T-helper 2 cell treated with Interferon-gamma antibody and Interleukin-4, amounts not matched to agents 5 μg/mL and 100 μg/mL, for 36 hours (primary cell): ENCODE measurements around the gene COL4A6.

Experiments used
- DNase-seq: peaks from one replicate; pipeline ENCODE4 v3.0.0; 2021; ENCODE audit warnings: low spot score
- H3K27ac Mint-ChIP-seq: one replicate; pipeline ENCODE4 v1.8.0; 2021; ENCODE audit warnings: mild to moderate bottlenecking, mixed read lengths
- H3K27me3 Mint-ChIP-seq: one replicate; pipeline ENCODE4 v1.8.0; 2021; ENCODE audit warnings: low read depth, mixed read lengths
- H3K36me3 Mint-ChIP-seq: one replicate; pipeline ENCODE4 v1.8.0; 2021; ENCODE audit warnings: low read depth, mixed read lengths
- H3K4me1 Mint-ChIP-seq: one replicate; pipeline ENCODE4 v1.8.0; 2021; ENCODE audit warnings: low read depth, mixed read lengths
- H3K4me3 Mint-ChIP-seq: one replicate; pipeline ENCODE4 v1.8.0; 2022; ENCODE audit warnings: mild to moderate bottlenecking, moderate library complexity, mixed read lengths
- H3K9me3 Mint-ChIP-seq: one replicate; pipeline ENCODE4 v1.8.0; 2021; ENCODE audit warnings: mixed read lengths

Gene COL4A6

GRCh38 chrX:108261549-108262203, 176.5 kb downstream of the COL4A6 start:
- no peaks in the 10 kb centered on the region for H3K4me1 Mint-ChIP-seq
- no peak for DNase-seq
- H3K9me3 Mint-ChIP-seq: no peaks in the 10 kb centered on the region
- no peak overlapping the region for H3K4me3 Mint-ChIP-seq
- no peaks in the 10 kb centered on the region for H3K36me3 Mint-ChIP-seq
- no peak overlapping the region for H3K27ac Mint-ChIP-seq
- H3K27me3 Mint-ChIP-seq: no peaks in the 10 kb centered on the region

DNA sequence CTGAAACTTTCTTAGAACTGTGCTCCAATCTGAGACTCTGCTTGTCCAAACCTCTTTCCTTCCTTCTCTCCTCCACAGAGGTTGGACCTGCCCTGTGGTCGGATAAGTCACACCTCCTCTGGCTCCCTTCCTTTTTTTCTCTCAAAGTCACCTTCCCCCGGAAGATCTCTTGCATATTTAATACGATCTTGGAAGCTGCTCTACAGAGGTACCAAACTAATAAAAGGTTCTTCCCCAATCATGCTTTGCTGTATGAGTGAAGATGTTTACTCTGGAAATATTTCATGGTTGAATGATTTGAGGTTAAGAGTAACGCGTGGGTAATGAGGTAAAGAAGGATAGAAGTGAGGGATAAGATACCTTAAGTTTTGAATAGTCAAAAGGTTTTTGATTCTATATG, 180.7 kb downstream of the COL4A6 start:
- Mint-ChIP-seq H3K4me3 (no peak overlapping the region), H3K9me3 (no peaks in the 10 kb centered on the region), H3K36me3 (no peaks in the 10 kb centered on the region), H3K27me3 (peaks cover 3% of the 10 kb centered on the region), H3K4me1 (no peaks in the 10 kb centered on the region), H3K27ac (no peak overlapping the region)
- no peak for DNase-seq

DNA sequence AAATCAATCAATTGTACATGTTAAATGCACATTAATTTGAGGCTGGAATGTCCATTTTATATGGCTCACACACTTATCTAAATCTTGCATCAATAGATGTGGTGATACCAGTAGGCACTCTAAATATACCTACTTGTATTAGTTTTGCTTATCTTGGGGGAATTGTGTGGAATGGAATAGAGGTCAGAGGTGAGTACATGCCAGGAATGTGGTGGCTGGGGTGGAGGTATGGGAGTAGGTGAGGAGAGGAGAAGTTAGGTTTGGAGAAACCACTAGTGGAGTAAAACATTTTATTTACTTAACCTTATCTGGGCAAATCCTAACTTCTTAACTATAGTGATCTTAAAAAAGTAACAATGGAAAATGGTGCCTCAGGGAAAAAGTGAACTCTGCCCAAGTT, 183.6 kb downstream of the COL4A6 start:
- Mint-ChIP-seq H3K27me3 (peaks cover 3% of the 10 kb centered on the region), H3K9me3 (no peaks in the 10 kb centered on the region), H3K4me3 (no peak overlapping the region), H3K4me1 (no peaks in the 10 kb centered on the region), H3K27ac (no peak overlapping the region), H3K36me3 (no peaks in the 10 kb centered on the region)
- DNase-seq: no peak

DNA sequence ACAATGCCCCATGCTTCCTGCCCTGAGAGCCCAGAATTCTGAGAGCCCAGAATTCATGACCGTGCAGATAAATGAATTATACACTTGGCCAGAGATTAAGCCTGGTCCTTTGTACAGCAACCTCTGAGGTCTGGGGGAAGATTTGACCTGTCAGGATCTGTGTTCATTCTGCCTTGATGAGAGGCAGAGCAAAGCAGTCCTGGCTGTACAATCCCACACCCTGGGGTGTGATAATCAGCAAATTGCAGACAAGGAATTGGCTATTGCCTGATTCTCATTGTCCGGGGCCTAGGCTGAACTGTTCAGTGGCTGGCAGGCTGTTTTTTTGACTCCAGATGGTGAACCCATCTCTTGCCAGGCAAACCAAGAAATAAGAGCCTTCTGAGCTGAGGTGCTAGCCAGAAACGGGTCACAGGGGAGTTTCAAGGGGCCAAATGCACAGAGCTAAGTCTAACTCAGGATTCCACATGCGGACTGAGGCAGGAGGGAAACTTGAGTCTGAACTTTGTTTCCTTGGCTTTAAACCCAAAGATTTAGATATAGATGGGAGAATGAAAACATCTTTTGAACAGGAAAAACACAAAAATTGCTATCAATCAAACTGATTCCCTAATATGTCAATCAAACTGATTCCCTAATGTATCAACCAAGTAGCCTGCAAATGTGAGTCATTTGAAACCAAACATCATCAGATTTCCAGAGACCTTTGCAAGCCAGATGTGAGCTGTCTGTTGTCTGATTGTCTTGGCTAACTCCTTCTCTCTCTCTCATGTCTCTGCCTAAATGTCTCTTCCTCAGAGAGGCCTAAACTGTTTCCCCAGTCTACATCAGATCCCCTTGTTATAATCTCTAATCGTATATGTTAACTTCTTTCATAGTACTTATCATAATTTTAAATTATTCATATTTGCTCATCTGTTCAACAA, 187.3 kb downstream of the COL4A6 start:
- H3K27me3 Mint-ChIP-seq: peaks cover 3% of the 10 kb centered on the region
- H3K4me1 Mint-ChIP-seq: no peaks in the 10 kb centered on the region
- H3K4me3 Mint-ChIP-seq: no peak overlapping the region
- H3K27ac Mint-ChIP-seq: no peak overlapping the region
- H3K9me3 Mint-ChIP-seq: no peaks in the 10 kb centered on the region
- H3K36me3 Mint-ChIP-seq: no peaks in the 10 kb centered on the region
- no peak for DNase-seq

DNA sequence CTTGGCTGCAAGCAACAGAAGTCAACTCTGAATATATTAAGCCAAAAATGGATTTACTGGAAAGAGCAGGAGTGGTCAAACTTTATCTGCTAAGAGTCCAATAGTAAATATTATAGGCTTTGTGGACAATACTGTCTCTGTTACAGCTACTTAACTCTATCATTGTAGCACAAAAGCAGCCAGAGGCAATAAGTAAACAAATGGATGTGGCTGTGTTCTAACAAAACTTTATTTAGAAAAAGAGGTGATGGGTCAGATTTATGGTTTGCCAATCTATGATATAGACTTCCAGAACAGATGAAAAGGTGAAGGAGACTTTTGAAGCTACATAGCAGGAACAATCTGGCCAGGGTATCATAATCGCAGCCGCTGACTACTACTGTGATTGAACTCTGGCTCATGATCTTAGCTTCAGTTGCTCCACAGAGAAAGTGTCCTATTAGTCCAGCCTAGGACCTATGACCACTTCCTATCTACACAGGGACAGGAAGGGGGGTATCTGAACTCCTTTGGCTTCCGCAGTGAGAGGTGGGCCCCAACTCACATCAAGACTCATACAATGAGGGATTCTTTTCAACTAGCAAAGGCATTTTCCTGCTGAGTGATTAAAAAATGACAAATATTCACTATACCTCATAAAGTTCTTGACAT, 191.8 kb downstream of the COL4A6 start:
- Mint-ChIP-seq H3K4me1 (no peaks in the 10 kb centered on the region), H3K36me3 (no peaks in the 10 kb centered on the region), H3K27ac (no peak overlapping the region), H3K27me3 (no peaks in the 10 kb centered on the region), H3K9me3 (no peaks in the 10 kb centered on the region), H3K4me3 (no peak overlapping the region)
- no peak for DNase-seq

DNA sequence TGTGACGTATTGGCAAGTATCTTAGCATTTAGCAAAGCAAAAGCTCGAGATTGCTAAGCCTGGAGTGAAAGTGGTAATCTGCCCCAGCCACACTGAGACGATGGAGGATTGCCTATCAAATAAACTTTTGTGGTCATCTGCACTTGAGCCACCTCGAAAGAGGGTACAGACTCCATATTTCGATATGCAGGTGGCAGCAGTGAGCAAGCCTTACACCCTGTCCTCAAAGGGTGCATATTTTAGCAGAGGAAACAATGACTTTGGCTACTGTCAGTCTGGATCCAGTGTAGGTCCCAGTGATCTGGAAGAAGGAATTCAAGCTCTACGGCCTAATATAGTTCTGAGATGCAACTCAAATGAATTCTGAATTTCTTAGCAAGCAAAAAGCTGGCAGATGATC, 192.8 kb downstream of the COL4A6 start:
- DNase-seq: no peak
- Mint-ChIP-seq H3K9me3 (no peaks in the 10 kb centered on the region), H3K4me1 (no peaks in the 10 kb centered on the region), H3K27me3 (no peaks in the 10 kb centered on the region), H3K27ac (no peak overlapping the region), H3K4me3 (no peak overlapping the region), H3K36me3 (no peaks in the 10 kb centered on the region)

DNA sequence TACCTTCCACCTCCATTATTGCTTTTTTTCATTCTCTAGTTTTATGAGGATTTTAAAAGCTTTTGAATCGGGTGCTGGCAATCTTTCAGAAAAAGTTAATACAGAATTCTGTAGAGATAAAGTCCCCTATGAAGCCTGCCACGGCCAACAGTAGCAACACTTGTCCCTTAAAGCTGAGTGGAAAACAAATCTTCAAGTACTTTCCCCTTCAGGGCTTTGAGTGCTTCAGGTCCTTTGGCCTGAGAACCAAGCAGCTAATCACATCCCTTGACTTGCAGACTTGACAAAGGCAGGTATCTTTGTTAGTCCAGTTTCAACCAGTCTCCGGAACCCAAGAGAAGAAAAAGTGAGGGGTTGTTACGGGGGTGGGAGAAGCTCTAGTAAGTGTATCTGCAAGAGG, 202.2 kb downstream of the COL4A6 start:
- no peaks in the 10 kb centered on the region for H3K27me3 Mint-ChIP-seq
- H3K36me3 Mint-ChIP-seq: no peaks in the 10 kb centered on the region

GRCh38 chrX:108230574-108230973, 207.6 kb downstream of the COL4A6 start:
- no peak for DNase-seq

More for the DNA sequence above, 202.2 kb downstream of the COL4A6 start:
- no peak overlapping the region for H3K4me3 Mint-ChIP-seq
- H3K27ac Mint-ChIP-seq: no peak overlapping the region
- no peaks in the 10 kb centered on the region for H3K9me3 Mint-ChIP-seq
- no peaks in the 10 kb centered on the region for H3K4me1 Mint-ChIP-seq
- no peak for DNase-seq

DNA sequence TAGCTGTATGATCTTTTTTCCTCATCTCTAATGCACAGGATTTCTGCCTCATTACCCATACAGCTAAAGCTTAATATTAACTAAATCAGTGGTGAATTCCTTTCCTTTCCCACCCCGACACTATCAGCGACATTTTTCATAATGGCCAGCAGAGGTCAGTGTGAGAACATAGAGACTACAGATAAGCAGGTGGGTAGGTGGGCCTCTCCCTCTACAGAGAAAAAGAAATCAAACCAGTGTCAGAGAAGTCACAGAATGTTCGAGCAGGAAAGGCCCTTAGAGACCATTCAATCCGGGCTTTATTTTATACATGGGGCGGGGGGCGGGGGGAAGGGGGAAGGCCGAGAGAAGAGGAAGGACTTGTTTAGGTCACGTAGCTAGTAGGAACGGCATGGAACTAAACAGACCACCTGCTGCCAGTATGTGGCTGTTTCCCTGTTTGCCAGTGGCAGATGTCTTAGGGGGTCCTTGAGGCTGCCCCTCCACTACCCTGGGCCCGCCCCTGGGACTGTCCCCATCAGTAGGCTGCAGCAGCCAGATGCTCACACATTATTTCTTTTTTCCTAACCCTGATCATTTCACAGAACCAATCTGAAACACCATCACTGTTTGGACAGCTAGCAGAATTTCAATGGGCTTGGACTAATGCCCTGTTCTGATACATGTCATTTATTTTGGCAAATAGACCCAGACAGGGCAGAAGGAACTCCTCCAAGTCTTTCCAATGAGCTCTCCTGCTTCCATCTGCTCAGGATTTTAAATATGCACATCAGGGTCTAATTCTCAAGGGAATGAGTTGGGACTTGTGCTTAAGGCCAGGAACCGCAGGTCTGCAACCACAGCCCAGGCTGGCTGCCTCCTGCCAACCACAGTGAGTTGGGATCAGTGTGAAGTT, 213.2 kb downstream of the COL4A6 start:
- Mint-ChIP-seq H3K27me3 (peaks cover 4% of the 10 kb centered on the region), H3K9me3 (no peaks in the 10 kb centered on the region), H3K4me3 (no peak overlapping the region), H3K36me3 (no peaks in the 10 kb centered on the region), H3K27ac (no peak overlapping the region), H3K4me1 (no peaks in the 10 kb centered on the region)
- no peak for DNase-seq

More at GRCh38 chrX:108230574-108230973, 207.6 kb downstream of the COL4A6 start:
- H3K27me3 Mint-ChIP-seq: peaks cover 4% of the 10 kb centered on the region
- no peaks in the 10 kb centered on the region for H3K36me3 Mint-ChIP-seq
- H3K4me3 Mint-ChIP-seq: no peak overlapping the region
- H3K27ac Mint-ChIP-seq: no peak overlapping the region
- no peaks in the 10 kb centered on the region for H3K9me3 Mint-ChIP-seq
- H3K4me1 Mint-ChIP-seq: no peaks in the 10 kb centered on the region

- Mint-ChIP-seq H3K4me3 (no peak overlapping the region), H3K27me3 (no peaks in the 10 kb centered on the region), H3K27ac (no peak overlapping the region), H3K36me3 (no peaks in the 10 kb centered on the region), H3K4me1 (no peaks in the 10 kb centered on the region), H3K9me3 (no peaks in the 10 kb centered on the region)
- no peak for DNase-seq
Observed at GRCh38 chrX:108224218-108224617, 214.0 kb downstream of the COL4A6 start.

GRCh38 chrX:108223585-108223984, 214.6 kb downstream of the COL4A6 start:
- H3K27ac Mint-ChIP-seq: no peak overlapping the region
- no peak overlapping the region for H3K4me3 Mint-ChIP-seq
- H3K36me3 Mint-ChIP-seq: no peaks in the 10 kb centered on the region
- H3K9me3 Mint-ChIP-seq: no peaks in the 10 kb centered on the region
- H3K4me1 Mint-ChIP-seq: no peaks in the 10 kb centered on the region
- DNase-seq: no peak
- no peaks in the 10 kb centered on the region for H3K27me3 Mint-ChIP-seq

GRCh38 chrX:108221301-108221864, 216.8 kb downstream of the COL4A6 start:
- Mint-ChIP-seq H3K4me1 (no peaks in the 10 kb centered on the region), H3K27me3 (no peaks in the 10 kb centered on the region), H3K27ac (no peak overlapping the region), H3K9me3 (no peaks in the 10 kb centered on the region), H3K4me3 (no peak overlapping the region), H3K36me3 (no peaks in the 10 kb centered on the region)
- no peak for DNase-seq

DNA sequence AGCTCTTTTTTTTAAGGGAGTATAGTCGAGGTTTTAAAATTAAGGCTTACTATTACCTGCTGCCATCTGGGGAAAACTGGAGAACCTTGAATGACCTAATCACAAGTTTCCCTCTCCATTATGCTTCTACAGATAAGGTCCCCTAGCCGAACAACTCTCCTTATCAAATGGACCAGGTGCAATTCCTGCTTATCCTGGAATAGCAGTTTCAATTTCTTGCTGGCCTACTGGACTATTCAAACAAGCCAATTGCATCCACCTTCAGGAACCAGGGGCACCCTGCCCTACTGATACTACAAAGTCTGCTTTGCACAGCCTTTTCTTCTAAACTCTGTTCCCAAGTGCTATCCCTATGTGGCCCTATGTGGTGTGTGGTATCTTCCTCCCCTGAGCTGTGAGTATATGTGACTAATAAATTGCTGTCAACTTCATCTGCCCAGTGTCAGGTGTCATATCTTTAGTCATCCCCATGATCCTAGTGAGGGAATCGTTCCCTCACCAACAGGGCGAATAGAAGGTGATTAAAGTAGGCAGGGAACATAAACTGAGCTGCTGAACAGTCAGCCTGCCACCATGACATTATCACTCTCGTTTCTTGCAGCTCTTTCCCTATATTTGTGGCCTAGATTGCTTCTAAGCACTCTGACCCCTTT, 218.1 kb downstream of the COL4A6 start:
- H3K36me3 Mint-ChIP-seq: no peaks in the 10 kb centered on the region
- H3K27me3 Mint-ChIP-seq: no peaks in the 10 kb centered on the region
- no peaks in the 10 kb centered on the region for H3K9me3 Mint-ChIP-seq
- H3K27ac Mint-ChIP-seq: no peak overlapping the region
- no peak for DNase-seq
- H3K4me1 Mint-ChIP-seq: no peaks in the 10 kb centered on the region
- H3K4me3 Mint-ChIP-seq: no peak overlapping the region
